ENCODE measurements around the gene TFAP2E. TPM values are rescaled to one million over a fixed set of nuclear protein-coding genes. Genes with fewer than 3 reads are reported as not detected.

Gene TFAP2E
- total RNA-seq, 1 experiment from 2014 or later: 6.1 TPM

GRCh38 chr1:35565742-35566133, 7.4 kb upstream of the TFAP2E start (continued):
- TF ChIP-seq REST (IDR thresholded peaks at IDR 0.05; ENCODE audit: low read depth) (no peak), JUND (IDR thresholded peaks at IDR 0.05) (no peak)

- H3K9me2 ChIP-seq (ENCODE audit: insufficient read depth): no peaks in the 10 kb centered on the region
- no TSS peak for BruUV-seq (replicated peaks)
- H3K36me3 ChIP-seq (ENCODE audit: control insufficient read depth in 1 of 2, insufficient read depth in 2 of 2, low read length in 2 of 2): peaks cover 0 to 4% of the 10 kb centered on the region in 2 experiments; a peak in 1 of 4 replicates
- no peak overlapping the region for H3K4me3 ChIP-seq (replicated peaks in 1 of 2; ENCODE audit: low read depth in 1 of 2, low read length in 2 of 2)
- intact Hi-C loops (cut with micrococcal nuclease): no loop called here
- RAD21 ChIA-PET (ENCODE audit: low non-redundant PET in 1 of 2, low total read pairs in 2 of 2, uncharacterized antibody in 2 of 2, unreplicated experiment in 2 of 2): interaction anchor here in 1 of 2 experiments (1.1 to 1.4 kb wide), 2 partner anchors 116 to 147 kb away, joined by 3 to 5 read pairs; no protein-coding TSS in a partner anchor
- no peak overlapping the region for H3K27ac ChIP-seq (ENCODE audit: low read depth, low read length)
- H2AFZ ChIP-seq (ENCODE audit: low read depth, low read length, poor library complexity, severe bottlenecking): no peak overlapping the region
- DNase-seq (ENCODE audit: low read depth, low spot score) (no peak), ATAC-seq (no peak)
- H3K4me1 ChIP-seq (ENCODE audit: control insufficient read depth in 1 of 2, insufficient read depth in 2 of 2, low read length in 2 of 2): peaks cover 7 to 25% of the 10 kb centered on the region in 2 experiments; a peak in 3 of 4 replicates
- no peaks in the 10 kb centered on the region for H3K9me3 ChIP-seq (ENCODE audit: control insufficient read depth in 1 of 2, insufficient read depth in 1 of 2, low read depth in 1 of 2, low read length in 2 of 2)
- H3K9ac ChIP-seq (ENCODE audit: low read length): no peak overlapping the region
- TF ChIP-seq RAD21 (IDR thresholded peaks at IDR 0.05; ENCODE audit: low read depth) (no peak), POLR2AphosphoS5 (IDR thresholded peaks at IDR 0.05; ENCODE audit: low read depth, low read length) (no peak), SP1 (IDR thresholded peaks at IDR 0.05; ENCODE audit: low read depth) (no peak), POLR2A (IDR thresholded peaks at IDR 0.05; ENCODE audit: borderline replicate concordance, extremely low read depth, insufficient read depth, insufficient read length) (no peak), TCF7L2 (IDR thresholded peaks at IDR 0.05; ENCODE audit: borderline replicate concordance, extremely low read depth, insufficient read depth, insufficient read length) (no peak), JUND (IDR thresholded peaks at IDR 0.05) (no peak), SIN3A (IDR thresholded peaks at IDR 0.05; ENCODE audit: low read depth) (no peak)
- no peaks in the 10 kb centered on the region for H3K79me2 ChIP-seq (ENCODE audit: insufficient read depth, low read length)
- CTCF ChIA-PET: interaction anchor here (1.3 to 2.4 kb wide), 5 partner anchors 19 to 205 kb away, joined by 3 to 34 read pairs (median 6); no protein-coding TSS in a partner anchor
- no peak overlapping the region for H3K4me2 ChIP-seq (ENCODE audit: low read length)
- no peaks in the 10 kb centered on the region for H3K27me3 ChIP-seq (ENCODE audit: insufficient read depth, low read length)
- POLR2A ChIA-PET: interaction anchor here (1.2 kb wide), 1 partner anchor 202 kb away, joined by 3 read pairs; the partner anchor contains the start of gene CLSPN
- H4K20me1 ChIP-seq (ENCODE audit: insufficient read depth): no peaks in the 10 kb centered on the region
Observed at GRCh38 chr1:35567947-35568558, 5.1 kb upstream of the TFAP2E start.

All from HCT116 (cell line).